G401 (cell line): ENCODE results near the gene EBI3. TPM values are rescaled to one million over a fixed set of nuclear protein-coding genes. Genes with fewer than 3 reads are reported as not detected.
"Not testable (repeated sequence)": the region's sequence is repeated elsewhere in the genome, so short reads cannot be mapped to it uniquely, and the experiment has no call there.

ENCODE experiments used
- DNase-seq: peaks from one replicate; pipeline ENCODE4 v3.0.0-alpha.2; 2015; ENCODE audit warnings: low spot score
- in situ Hi-C: cut with HindIII; loops from 2 replicates; pipeline ENCODE4 v1.10.0; 2016; ENCODE audit warnings: low sequenced_read_pairs, mixed read lengths
- total RNA-seq: library from RNA; depleted of rRNA; stranded (reverse); fragments of >200 nt; shearing (Covaris generic); gene quantifications from 2 replicates; pipeline ENCODE4 v1.2.3, GENCODE V29; 2014

Gene EBI3
- total RNA-seq, 1 experiment from 2014 or later = 5.4 TPM

GRCh38 chr19:4230237-4230636, 914 bp downstream of the EBI3 start:
- DNase-seq, in situ Hi-C loops: not testable (repeated sequence)

DNA sequence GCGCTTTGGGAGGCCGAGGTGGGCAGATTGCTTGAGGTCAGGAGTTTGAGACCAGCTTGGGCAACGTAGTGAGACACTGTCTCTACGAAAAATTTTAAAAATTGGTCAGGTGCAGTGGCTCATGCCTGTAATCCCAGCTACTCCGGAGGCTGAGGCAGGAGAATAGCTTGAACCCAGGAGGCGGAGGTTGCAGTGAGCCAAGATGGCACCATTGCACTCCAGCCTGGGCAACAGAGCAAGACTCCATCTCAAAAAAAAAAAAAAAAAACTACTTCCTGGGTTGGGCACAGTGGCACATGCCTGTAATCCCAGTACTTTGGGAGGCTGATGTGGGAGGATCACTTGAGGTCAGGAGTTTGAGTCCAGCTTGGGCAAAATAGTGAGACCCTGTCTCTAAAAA, 2.2 kb downstream of the EBI3 start:
- DNase-seq, in situ Hi-C loops: not testable (repeated sequence)

DNA sequence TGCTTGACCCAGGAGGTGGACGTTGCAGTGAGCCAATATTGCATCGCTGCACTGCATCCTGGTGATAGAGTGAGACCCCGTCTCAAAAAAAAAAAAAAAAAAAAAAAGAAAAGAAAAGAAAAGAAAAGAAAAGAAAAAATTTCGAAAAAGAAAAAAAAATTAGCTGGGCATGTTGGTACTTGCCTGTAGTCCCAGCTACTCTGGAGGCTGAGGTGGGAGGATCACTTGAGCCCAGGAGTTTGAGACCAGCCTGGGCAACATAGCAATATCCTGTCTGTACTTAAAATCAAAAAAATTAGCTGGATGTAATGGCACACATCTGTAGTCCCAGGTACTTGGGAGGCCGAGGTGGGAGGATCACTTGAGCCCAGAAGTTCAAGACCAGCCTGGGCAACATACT, 2.8 kb downstream of the EBI3 start:
- DNase-seq, in situ Hi-C loops: not testable (repeated sequence)

GRCh38 chr19:4232614-4233281, 3.4 kb downstream of the EBI3 start:
- no peak for DNase-seq
- in situ Hi-C loops = no loop called here

- in situ Hi-C loops = no loop called here
These were observed 4.0 kb downstream of the EBI3 start for GRCh38 chr19:4233282-4233853.

GRCh38 chr19:4234142-4234861, 5.0 kb downstream of the EBI3 start:
- no peak for DNase-seq
- in situ Hi-C loops = no loop called here

More at GRCh38 chr19:4233282-4233853, 4.0 kb downstream of the EBI3 start:
- DNase-seq = peak; percentile 15

- in situ Hi-C loops = no loop called here
These were observed 5.5 kb downstream of the EBI3 start for GRCh38 chr19:4234862-4235201.

DNA sequence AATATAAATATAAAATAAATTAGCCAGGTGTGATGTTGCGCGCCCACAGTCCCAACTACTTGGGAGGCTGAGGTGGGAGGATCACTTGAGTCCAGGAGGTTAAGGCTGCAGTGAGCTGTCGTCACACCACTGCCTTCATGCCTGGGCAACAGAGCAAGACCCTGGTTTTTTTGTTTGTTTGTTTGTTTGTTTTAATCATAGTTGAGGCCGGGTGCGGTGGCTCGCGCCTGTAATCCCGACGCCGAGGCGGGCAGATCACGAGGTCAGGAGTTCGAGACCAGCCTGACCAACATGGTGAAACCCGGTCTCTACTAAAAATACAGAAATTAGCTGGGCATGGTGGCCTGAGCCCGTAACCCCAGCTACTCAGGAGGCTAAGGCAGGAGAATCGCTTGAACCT, 8.2 kb downstream of the EBI3 start:
- in situ Hi-C loops, DNase-seq: not testable (repeated sequence)

More at GRCh38 chr19:4234862-4235201, 5.5 kb downstream of the EBI3 start:
- DNase-seq = no peak

GRCh38 chr19:4238831-4239230, 9.5 kb downstream of the EBI3 start:
- in situ Hi-C loops = no loop called here
- DNase-seq = no peak

DNA sequence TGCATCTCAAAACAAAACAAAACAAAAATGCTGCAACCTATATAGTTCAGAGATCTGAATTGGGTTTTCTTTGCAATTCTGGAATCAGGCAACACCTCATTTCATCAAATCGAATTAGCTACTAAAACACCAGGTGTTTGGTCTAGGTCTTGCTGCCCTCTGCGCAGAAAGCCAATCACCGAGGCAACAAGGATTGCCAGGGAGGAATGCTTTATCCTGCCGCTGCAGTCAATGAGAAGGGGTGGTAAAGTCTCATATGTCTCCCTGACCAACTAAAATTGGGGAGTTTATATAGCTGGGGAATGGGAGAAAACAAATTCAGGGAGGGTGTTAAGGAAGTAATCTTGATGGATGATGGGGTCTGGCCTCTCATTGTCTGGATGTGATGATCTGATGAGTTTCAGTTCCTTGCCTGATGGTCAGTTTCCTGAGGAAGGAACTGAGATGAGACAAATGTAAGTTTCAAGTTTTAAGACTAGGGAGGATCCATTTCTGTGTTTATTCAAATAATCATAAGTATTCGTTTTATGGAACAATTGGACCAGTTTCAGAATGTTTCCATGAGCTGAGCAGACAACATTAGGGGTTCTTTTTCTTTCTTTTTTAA, 12.6 kb downstream of the EBI3 start:
- in situ Hi-C loops = no loop called here
- DNase-seq = no peak

GRCh38 chr19:4245938-4246337, 16.6 kb downstream of the EBI3 start:
- DNase-seq = not testable (repeated sequence)

DNA sequence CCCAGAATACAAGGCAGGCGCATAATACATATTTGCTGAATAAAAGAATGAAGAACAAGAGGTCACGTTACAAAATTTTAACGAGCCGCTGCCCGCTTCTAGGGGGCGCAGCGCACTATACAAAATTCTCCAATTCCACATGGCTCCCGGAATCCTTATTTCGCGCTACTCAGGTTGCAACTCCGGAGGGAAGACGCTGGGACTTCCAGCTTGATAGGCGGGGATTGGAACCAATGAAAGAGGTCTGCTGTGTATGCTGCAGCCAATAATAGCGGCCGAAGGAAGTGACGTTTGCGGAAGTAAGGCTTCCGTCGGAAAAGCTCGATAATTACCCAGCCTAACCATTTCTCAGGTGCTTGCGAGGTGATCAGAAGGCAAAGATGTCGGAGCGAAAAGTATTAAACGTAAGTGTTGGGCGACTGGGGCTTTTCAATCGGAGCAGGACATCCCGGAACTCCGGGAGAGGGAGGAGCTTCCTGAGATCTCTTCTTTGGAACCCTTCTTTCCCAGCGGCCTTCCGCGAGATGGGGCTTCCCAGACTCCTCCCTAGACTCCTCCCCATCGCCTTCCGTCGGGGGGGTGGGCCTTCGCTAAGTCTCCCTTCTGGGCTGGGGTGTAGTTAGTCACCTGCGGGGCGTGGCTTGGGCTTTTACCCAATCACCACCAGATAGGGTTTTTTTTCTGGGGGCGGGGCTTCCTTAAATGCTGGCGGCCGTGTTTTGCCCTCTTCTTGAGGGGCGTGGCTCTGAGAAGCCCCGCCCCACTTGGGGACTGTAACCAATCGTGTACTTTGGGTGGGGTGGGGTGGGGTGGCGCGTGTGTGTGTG, 17.7 kb downstream of the EBI3 start, which contains the start of gene YJU2:
YJU2 (plus strand) TSS at position 314 of the 827 bp plus-strand sequence; CDS start at position 381, 67 bp downstream.
- in situ Hi-C loops = no loop called here
- DNase-seq = peak; percentile 99

More at GRCh38 chr19:4245938-4246337, 16.6 kb downstream of the EBI3 start:
- in situ Hi-C loops = not testable (repeated sequence)

DNA sequence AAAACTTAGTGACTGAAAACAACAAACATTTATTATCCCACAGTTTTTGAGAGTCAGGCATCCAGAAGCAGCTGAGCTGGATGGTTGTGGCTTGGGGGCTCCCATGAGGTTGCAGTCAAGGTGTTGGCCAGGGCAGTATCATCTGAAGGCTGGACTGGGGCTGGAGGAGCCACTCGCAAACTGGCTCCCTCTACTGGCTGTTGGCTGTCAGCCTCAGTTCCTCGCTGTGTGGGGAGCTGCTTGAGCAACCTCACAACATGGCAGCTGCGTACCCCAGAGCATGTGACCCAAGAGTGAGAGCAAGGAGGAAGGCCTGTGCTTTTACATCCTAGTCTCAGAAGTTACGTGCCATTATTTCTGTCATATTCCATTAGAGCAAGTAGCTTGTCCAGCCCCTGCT, 27.2 kb downstream of the EBI3 start:
- DNase-seq = no peak
- in situ Hi-C loops = no loop called here

DNA sequence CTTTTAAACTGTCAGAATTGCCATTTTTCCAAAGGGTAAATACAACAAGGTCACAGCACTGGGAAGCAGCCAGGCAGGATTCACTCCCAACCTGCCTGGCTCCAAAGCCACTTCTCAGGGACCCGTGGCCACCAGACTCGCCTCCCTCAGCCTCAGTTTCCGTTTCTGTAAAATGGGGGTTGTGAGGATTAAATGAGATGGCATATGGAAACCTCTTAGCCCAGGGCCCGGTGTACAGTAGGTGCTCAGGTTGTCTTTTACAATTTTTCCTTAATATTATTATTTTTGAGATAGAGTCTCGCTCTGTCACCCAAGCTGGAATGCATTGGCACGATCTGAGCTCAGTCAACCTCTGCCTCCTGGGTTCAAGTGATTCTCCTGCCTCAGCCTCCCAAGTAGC, 27.7 kb downstream of the EBI3 start:
- no peak for DNase-seq
- in situ Hi-C loops = no loop called here

- DNase-seq = no peak
- in situ Hi-C loops = no loop called here
These were observed 28.9 kb downstream of the EBI3 start for GRCh38 chr19:4258181-4258580.

GRCh38 chr19:4260613-4261191, 31.4 kb downstream of the EBI3 start:
- DNase-seq = no peak
- in situ Hi-C loops = no loop called here

GRCh38 chr19:4264812-4265211, 35.5 kb downstream of the EBI3 start:
- no peak for DNase-seq
- in situ Hi-C loops = no loop called here

- in situ Hi-C loops = no loop called here
- DNase-seq = no peak
These were observed 37.1 kb downstream of the EBI3 start for GRCh38 chr19:4266253-4267000.
